ENCODE data around the gene TMEM201.

TMEM201 gene

GRCh38 chr1:9639227-9639626 is 50.5 kb downstream of the TMEM201 start:
- no peak overlapping the region for H2AFZ ChIP-seq (ENCODE audit: low read length)
- DNase-seq, result no peak
- TF ChIP-seq EZH2phosphoT487 (IDR thresholded peaks at IDR 0.05; ENCODE audit: low read length), result no peak
- TF ChIP-seq EZH2 (optimal IDR thresholded peaks at IDR 0.05; ENCODE audit: low read depth, low read length), result no peak
- no peak for TF ChIP-seq CTCF (IDR thresholded peaks at IDR 0.05; ENCODE audit: low read length)
- no peaks in the 10 kb centered on the region for H3K36me3 ChIP-seq (replicated peaks; ENCODE audit: insufficient read depth, low read length)
- no peak overlapping the region for H3K27ac ChIP-seq (ENCODE audit: low read length)
- no peaks in the 10 kb centered on the region for H3K9me3 ChIP-seq (replicated peaks; ENCODE audit: insufficient read depth, low read length)
- H3K4me1 ChIP-seq (ENCODE audit: low read length), result no peaks in the 10 kb centered on the region
- no peak overlapping the region for H3K4me2 ChIP-seq (ENCODE audit: low read depth, low read length)
- H3K27me3 ChIP-seq (replicated peaks; ENCODE audit: insufficient read depth, low read length), result peaks cover 85% of the 10 kb centered on the region
- H3K9ac ChIP-seq (ENCODE audit: low read length), result no peak overlapping the region
- H3F3A ChIP-seq (ENCODE audit: insufficient read depth, low read length), result no peaks in the 10 kb centered on the region
- no peaks in the 10 kb centered on the region for H4K20me1 ChIP-seq (ENCODE audit: insufficient read depth, low read length)
- no peaks in the 10 kb centered on the region for H3K9me2 ChIP-seq (replicated peaks; ENCODE audit: insufficient read depth, low read length)
- no peaks in the 10 kb centered on the region for H3K79me2 ChIP-seq (ENCODE audit: low read length)
- H3K4me3 ChIP-seq (ENCODE audit: low read length), result no peak overlapping the region

- Histone ChIP-seq H3K27ac (ENCODE audit: low read length) (no peak overlapping the region), H3K36me3 (replicated peaks; ENCODE audit: insufficient read depth, low read length) (no peaks in the 10 kb centered on the region)
Measured at GRCh38 chr1:9643351-9644256, 54.9 kb downstream of the TMEM201 start.

GRCh38 chr1:9646037-9646436 is 57.3 kb downstream of the TMEM201 start:
- H3K79me2 ChIP-seq (ENCODE audit: low read length), result no peaks in the 10 kb centered on the region
- no peaks in the 10 kb centered on the region for H3K9me3 ChIP-seq (replicated peaks; ENCODE audit: insufficient read depth, low read length)
- H3K9ac ChIP-seq (ENCODE audit: low read length), result no peak overlapping the region
- no peaks in the 10 kb centered on the region for H3K9me2 ChIP-seq (replicated peaks; ENCODE audit: insufficient read depth, low read length)
- H3K27ac ChIP-seq (ENCODE audit: low read length), result no peak overlapping the region
- no peak for DNase-seq
- H3K4me2 ChIP-seq (ENCODE audit: low read depth, low read length), result no peak overlapping the region
- no peak for TF ChIP-seq EZH2 (optimal IDR thresholded peaks at IDR 0.05; ENCODE audit: low read depth, low read length)
- no peak for TF ChIP-seq CTCF (IDR thresholded peaks at IDR 0.05; ENCODE audit: low read length)
- TF ChIP-seq EZH2phosphoT487 (IDR thresholded peaks at IDR 0.05; ENCODE audit: low read length), result no peak
- H4K20me1 ChIP-seq (ENCODE audit: insufficient read depth, low read length), result no peaks in the 10 kb centered on the region
- peaks cover 2% of the 10 kb centered on the region; the same call in 1 of the 2 replicates for H3F3A ChIP-seq (ENCODE audit: insufficient read depth, low read length)
- H2AFZ ChIP-seq (ENCODE audit: low read length), result no peak overlapping the region
- no peaks in the 10 kb centered on the region for H3K4me1 ChIP-seq (ENCODE audit: low read length)
- peaks cover 56% of the 10 kb centered on the region for H3K27me3 ChIP-seq (replicated peaks; ENCODE audit: insufficient read depth, low read length)
- H3K36me3 ChIP-seq (replicated peaks; ENCODE audit: insufficient read depth, low read length), result no peaks in the 10 kb centered on the region
- H3K4me3 ChIP-seq (ENCODE audit: low read length), result no peak overlapping the region

More at GRCh38 chr1:9643351-9644256, 54.9 kb downstream of the TMEM201 start:
- no peak overlapping the region for H3K9ac ChIP-seq (ENCODE audit: low read length)
- H3K4me2 ChIP-seq (ENCODE audit: low read depth, low read length), result no peak overlapping the region
- no peaks in the 10 kb centered on the region for H3K9me3 ChIP-seq (replicated peaks; ENCODE audit: insufficient read depth, low read length)
- peaks cover 2% of the 10 kb centered on the region; the same call in 1 of the 2 replicates for H3F3A ChIP-seq (ENCODE audit: insufficient read depth, low read length)
- H3K79me2 ChIP-seq (ENCODE audit: low read length), result no peaks in the 10 kb centered on the region
- H2AFZ ChIP-seq (ENCODE audit: low read length), result no peak overlapping the region
- no peaks in the 10 kb centered on the region for H3K4me1 ChIP-seq (ENCODE audit: low read length)
- H4K20me1 ChIP-seq (ENCODE audit: insufficient read depth, low read length), result no peaks in the 10 kb centered on the region
- H3K4me3 ChIP-seq (ENCODE audit: low read length), result no peak overlapping the region
- peaks cover 62% of the 10 kb centered on the region for H3K27me3 ChIP-seq (replicated peaks; ENCODE audit: insufficient read depth, low read length)
- no peaks in the 10 kb centered on the region for H3K9me2 ChIP-seq (replicated peaks; ENCODE audit: insufficient read depth, low read length)
- TF ChIP-seq EZH2 (optimal IDR thresholded peaks at IDR 0.05; ENCODE audit: low read depth, low read length) (no peak), EZH2phosphoT487 (IDR thresholded peaks at IDR 0.05; ENCODE audit: low read length) (no peak), CTCF (IDR thresholded peaks at IDR 0.05; ENCODE audit: low read length) (no peak)
- DNase-seq, result no peak

All from MM.1S (cell line).